Ovary (tissue), 9 donors: Measurements from ENCODE around the gene AOPEP. TPM values are rescaled to one million over a fixed set of nuclear protein-coding genes. Genes with fewer than 3 reads are reported as not detected.
A peak's percentile ranks its signal among the peaks of the same experiment; 100 is the strongest.

ENCODE experiments used
- DNase-seq, 5 donors: peaks; one replicate each; pipeline ENCODE4 v3.0.0-alpha.2; 2019 to 2020
- H3K27ac ChIP-seq, 2 donors: fragments of 200-600 bp; one replicate each; pipeline versions ENCODE4 v1.5.1 to v1.8.0; 2019 to 2022
- H3K27me3 ChIP-seq: fragments of 200-600 bp; one replicate; pipeline ENCODE4 v1.8.0; 2022
- H3K36me3 ChIP-seq: fragments of 200-600 bp; sonication (generic); one replicate; pipeline ENCODE4 v1.5.1; 2019
- H3K4me1 ChIP-seq: one replicate; pipeline ENCODE4 v1.8.1; 2013; ENCODE audit warnings: mild to moderate bottlenecking, moderate library complexity; ENCODE audit not compliant: insufficient read depth
- H3K4me3 ChIP-seq: fragments of 200-600 bp; sonication (generic); one replicate; pipeline ENCODE4 v1.5.1; 2017
- H3K9me3 ChIP-seq, 2 donors: fragments of 200-600 bp in 1 of 2; sonication (generic) in 1 of 2; one replicate each; pipeline versions ENCODE4 v1.5.1 to v1.8.1; 2013 to 2019; ENCODE audit warnings: mild to moderate bottlenecking in 1 of 2, moderate library complexity in 1 of 2
- CTCF ChIP-seq, 3 donors: fragments of 450-650 bp in 2 of 3; fragments of 200-600 bp in 1 of 3; IDR thresholded peaks; one replicate each; pipeline versions ENCODE4 v1.5.1 to v1.8.0; 2016 to 2022; ENCODE audit warnings: antibody characterized with exemption in 3 of 3, mild to moderate bottlenecking in 1 of 3
- EP300 ChIP-seq: sonication (generic); formaldehyde crosslinking; IDR thresholded peaks from one replicate; pipeline ENCODE4 v1.6.1; 2017; ENCODE audit warnings: antibody characterized with exemption
- POLR2A ChIP-seq: fragments of 450-650 bp; IDR thresholded peaks from one replicate; pipeline ENCODE4 v1.6.1; 2017; ENCODE audit warnings: antibody characterized with exemption, mild to moderate bottlenecking, moderate library complexity
- WGBS, 3 donors: extraction: QIAGEN DNeasy Blood & Tissue Kit in 1 of 3; methylation state at CpG; one replicate each; pipeline versions ENCODE4 v1.1.5 to v1.1.7; 2013 to 2017; 5-methylcytosine and 5-hydroxymethylcytosine counted together
- intact Hi-C, 4 donors: fragments of 100-400 bp; cut with DNase I; formaldehyde crosslinking; loops; one replicate each; pipeline versions ENCODE4 v1.11.0 to v1.15.1; 2022 to 2023
- polyA plus RNA-seq, 2 donors: library from polyadenylated mRNA; stranded (reverse); fragments of 200-250 nt in 1 of 2; fragments of 350-450 nt in 1 of 2; fragmentation: Illumina TruSeq in 1 of 2; extraction: RNeasy Lipid Tissue Mini Kit (QIAGEN cat#74804) in 1 of 2; gene quantifications; one replicate each; pipeline ENCODE4 v1.2.3, GENCODE V29; 2013 to 2014
- total RNA-seq, 7 donors: library from RNA; depleted of rRNA in 2 of 7; stranded (reverse); fragments of >200 nt in 2 of 7; fragmentation: NEBNext Ultra II Directional in 3 of 7; extraction: Animal tissue kit (Norgen Biotek cat#: 25700) in 3 of 7; gene quantifications; one replicate each; pipeline versions ENCODE4 v1.1.0 to v1.2.4, GENCODE V29; 2016 to 2023
- donor health status: DM: no; HTN: no; CAD: no; lungs with moderate emphysema.
- donor health status: DM: no; HTN: no; CAD: no.
- donor health status: Bipolar disorder and iron deficiency.
- donor health status: DM: yes; HTN: yes; CAD: no.
- donor health status: DM: no; HTN: no; CAD: no.
- donor health status: DM: yes; HTN: yes; CAD: no.

Gene AOPEP
- total and polyA plus RNA-seq, 9 donors, result 40.0 to 141 (median 82.1) TPM

GRCh38 chr9:95078511-95078910, 352.0 kb downstream of the AOPEP start:
- Histone ChIP-seq H3K27me3 (no peaks in the 10 kb centered on the region), H3K9me3 (no peaks in the 10 kb centered on the region), H3K36me3 (no peaks in the 10 kb centered on the region), H3K27ac (no peak overlapping the region), H3K4me3 (no peak overlapping the region), H3K4me1 (peaks cover 8% of the 10 kb centered on the region)
- 82 to 87% (median 85%) methylated on average over 12 of the region's 12 CpGs for WGBS, 3 donors
- intact Hi-C loops, result no loop called here
- TF ChIP-seq EP300 (no peak), POLR2A (no peak), CTCF (IDR thresholded peaks at IDR 0.05) (no peak)
- DNase-seq, result peak in 1 of 5 donors; percentile 12

GRCh38 chr9:95078939-95079338, 352.4 kb downstream of the AOPEP start:
- intact Hi-C loops, result no loop called here
- no peaks in the 10 kb centered on the region for H3K9me3 ChIP-seq
- peaks cover 8% of the 10 kb centered on the region for H3K4me1 ChIP-seq
- no peaks in the 10 kb centered on the region for H3K27me3 ChIP-seq
- no peak overlapping the region for H3K27ac ChIP-seq
- peak in 2 of 5 donors; percentile 6 to 9 for DNase-seq
- no peak overlapping the region for H3K4me3 ChIP-seq
- 45 to 62% (median 53%) methylated on average over 6 of the region's 6 CpGs for WGBS, 3 donors
- no peak for TF ChIP-seq EP300
- TF ChIP-seq POLR2A, result no peak
- TF ChIP-seq CTCF (IDR thresholded peaks at IDR 0.05), result no peak
- no peaks in the 10 kb centered on the region for H3K36me3 ChIP-seq

GRCh38 chr9:95079461-95079860, 353.0 kb downstream of the AOPEP start:
- TF ChIP-seq CTCF (IDR thresholded peaks at IDR 0.05) (no peak), EP300 (no peak), POLR2A (no peak)
- no peak overlapping the region for H3K27ac ChIP-seq

GRCh38 chr9:95080961-95081647, 354.6 kb downstream of the AOPEP start:
- no peaks in the 10 kb centered on the region for H3K9me3 ChIP-seq
- DNase-seq, result peak in 1 of 5 donors; percentile 20
- WGBS, 3 donors, result 79 to 80% (median 80%) methylated on average over 20 of the region's 20 CpGs
- H3K27me3 ChIP-seq, result no peaks in the 10 kb centered on the region
- no peak overlapping the region for H3K4me3 ChIP-seq
- intact Hi-C loops, result no loop called here
- H3K36me3 ChIP-seq, result no peaks in the 10 kb centered on the region
- H3K27ac ChIP-seq, result no peak overlapping the region
- H3K4me1 ChIP-seq, result peaks cover 8% of the 10 kb centered on the region
- TF ChIP-seq POLR2A, result no peak
- TF ChIP-seq CTCF (IDR thresholded peaks at IDR 0.05), result no peak
- TF ChIP-seq EP300, result no peak

More at GRCh38 chr9:95079461-95079860, 353.0 kb downstream of the AOPEP start:
- intact Hi-C loops, result no loop called here
- H3K4me3 ChIP-seq, result no peak overlapping the region
- DNase-seq, result peak in 2 of 5 donors; percentile 10 to 13
- H3K4me1 ChIP-seq, result peaks cover 8% of the 10 kb centered on the region
- H3K36me3 ChIP-seq, result no peaks in the 10 kb centered on the region
- no peaks in the 10 kb centered on the region for H3K9me3 ChIP-seq
- no peaks in the 10 kb centered on the region for H3K27me3 ChIP-seq
- 89 to 93% (median 92%) methylated on average over 10 of the region's 10 CpGs for WGBS, 3 donors
